T-cell (primary cell): ENCODE results near the gene SYNE2. TPM values are rescaled to one million over a fixed set of nuclear protein-coding genes. Genes with fewer than 3 reads are reported as not detected.

ENCODE experiments used
- ATAC-seq, 4 experiments: fragments of 200-7000 bp in 3 of 4; fragments of 150-1000 bp in 1 of 4; cut with Tn5 transposase; replicated peaks in 1 of 4; 1 replicate in 3 of 4; 2 replicates in 1 of 4; pipeline ENCODE4 v1.10.0; 2021; ENCODE audit warnings: moderate library complexity in 3 of 4, mild to moderate bottlenecking in 2 of 4, moderate number of reproducible peaks in 1 of 4
- CTCF ChIA-PET, 2 donors: fragments of 300-600 bp; sonication (Branson Sonifier 250); formaldehyde crosslinking; loops; one replicate each; lab custom pipeline; 2022; ENCODE audit warnings: antibody characterized with exemption in 2 of 2; lab: Charles Lee
- POLR2A ChIA-PET, 2 donors: fragments of 300-600 bp; sonication (Branson Sonifier 250); formaldehyde crosslinking; loops; one replicate each; lab custom pipeline; 2022; ENCODE audit warnings: antibody characterized with exemption in 2 of 2; lab: Charles Lee
- DNase-seq, 35 experiments: peaks; one replicate each; pipeline versions ENCODE4 v3.0.0 to v3.0.0-alpha.2; 2013 to 2023
- H3K27ac ChIP-seq: one replicate; pipeline ENCODE4 v1.5.1; 2013; ENCODE audit warnings: low read length
- H3K27me3 ChIP-seq, 2 experiments: replicated peaks in 1 of 2; 1 replicate in 1 of 2; 2 replicates in 1 of 2; pipeline versions ENCODE4 v1.6.1 to v1.7.0; 2013; ENCODE audit warnings: low read length in 1 of 2, mixed read lengths in 1 of 2; ENCODE audit not compliant: control insufficient read depth in 2 of 2, insufficient read depth in 2 of 2; ENCODE audit errors: extremely low read depth in 1 of 2
- H3K36me3 ChIP-seq, 2 donors: 1 replicate in 1 of 2; 2 replicates in 1 of 2; pipeline versions ENCODE4 v1.6.1 to v1.7.0; 2013; ENCODE audit warnings: low read length in 1 of 2; ENCODE audit not compliant: control insufficient read depth in 2 of 2, insufficient read depth in 1 of 2; ENCODE audit errors: extremely low read depth in 1 of 2
- H3K4me1 ChIP-seq, 2 experiments: 1 replicate in 1 of 2; 2 replicates in 1 of 2; pipeline versions ENCODE4 v1.6.1 to v1.7.0; 2013; ENCODE audit warnings: low read length in 2 of 2, mixed read lengths in 1 of 2; ENCODE audit not compliant: insufficient read depth in 2 of 2, control insufficient read depth in 1 of 2; ENCODE audit errors: extremely low read depth in 1 of 2
- H3K4me3 ChIP-seq, 2 donors: 1 replicate in 1 of 2; 2 replicates in 1 of 2; pipeline versions ENCODE4 v1.5.1 to v1.7.0; 2013; ENCODE audit warnings: mild to moderate bottlenecking in 2 of 2, low read length in 1 of 2, moderate library complexity in 1 of 2; ENCODE audit not compliant: control insufficient read depth in 1 of 2; ENCODE audit errors: extremely low read depth in 1 of 2
- H3K9me3 ChIP-seq: 2 replicates; pipeline ENCODE4 v1.7.0; 2013
- H3K27ac Mint-ChIP-seq, 2 donors: one replicate each; pipeline ENCODE4 v1.8.0; 2020 to 2021; ENCODE audit warnings: mild to moderate bottlenecking in 2 of 2, mixed read lengths in 2 of 2
- H3K27me3 Mint-ChIP-seq, 2 donors: one replicate each; pipeline ENCODE4 v1.8.0; 2021 to 2022; ENCODE audit warnings: mixed read lengths in 2 of 2
- H3K36me3 Mint-ChIP-seq: one replicate; pipeline ENCODE4 v1.8.0; 2021; ENCODE audit warnings: mixed read lengths
- H3K4me1 Mint-ChIP-seq, 3 donors: one replicate each; pipeline ENCODE4 v1.8.0; 2020 to 2022; ENCODE audit warnings: mixed read lengths in 3 of 3, mild to moderate bottlenecking in 1 of 3
- H3K4me3 Mint-ChIP-seq, 3 donors: one replicate each; pipeline ENCODE4 v1.8.0; 2020 to 2022; ENCODE audit warnings: mild to moderate bottlenecking in 3 of 3, mixed read lengths in 3 of 3, moderate library complexity in 3 of 3
- H3K9me3 Mint-ChIP-seq, 3 donors: one replicate each; pipeline ENCODE4 v1.8.0; 2020 to 2022; ENCODE audit warnings: mixed read lengths in 3 of 3
- WGBS: methylation state at CpG from one replicate; pipeline ENCODE4 v1.1.5; 2013; ENCODE audit warnings: missing lambda C conversion rate; ENCODE audit not compliant: insufficient coverage; 5-methylcytosine and 5-hydroxymethylcytosine counted together
- total RNA-seq, 35 experiments: library from RNA in 6 of 35; stranded (reverse) in 6 of 35; fragments of 120-200 nt in 1 of 35; gene quantifications; one replicate each; pipeline versions ENCODE4 v1.2.1 to v1.2.4 and lab custom pipeline; 2013 to 2026

Gene SYNE2
- total RNA-seq, 5 donors from 2014 or later (not counting 1 experiment from before 2014, with no cell fraction given) = 150 to 321 (median 229) TPM

DNA sequence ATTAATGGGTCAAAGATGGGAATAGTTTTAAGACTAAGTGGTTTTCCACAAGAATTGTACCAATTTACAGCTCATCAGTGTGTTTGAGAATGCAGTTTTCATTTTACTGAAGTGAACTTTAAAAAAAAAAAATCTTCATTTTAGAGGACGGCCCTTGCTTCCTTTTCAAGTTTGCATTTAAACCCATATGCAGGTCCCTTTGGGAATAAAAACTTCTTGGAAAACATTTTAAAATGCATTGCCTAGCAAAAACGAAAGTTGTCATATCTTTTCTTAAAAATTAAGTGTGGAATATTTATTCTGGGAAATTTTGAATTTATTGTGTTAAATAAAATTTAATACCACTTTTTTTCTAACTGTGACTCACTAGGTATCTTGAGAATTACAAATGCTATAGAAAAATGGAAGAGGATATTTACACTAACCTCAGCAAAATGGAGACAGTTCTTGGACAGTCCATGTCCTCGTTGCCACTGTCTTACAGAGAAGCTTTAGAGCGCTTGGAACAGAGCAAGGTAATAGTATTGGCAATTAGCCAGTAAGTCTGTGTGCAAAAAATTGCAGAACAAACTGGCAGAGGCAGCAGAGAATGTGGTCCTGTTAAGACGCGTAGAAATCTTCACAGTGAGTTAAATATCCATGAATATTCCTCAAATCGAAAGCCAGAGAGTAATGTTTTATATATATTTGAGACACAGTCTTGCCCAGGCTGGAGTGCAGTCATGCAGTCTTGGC, 209.7 kb downstream of the SYNE2 start:
- no peaks in the 10 kb centered on the region for H3K27me3 ChIP-seq
- H3K36me3 ChIP-seq = peaks cover 0 to 49% of the 10 kb centered on the region in 2 donors
- Mint-ChIP-seq H3K27me3 (no peaks in the 10 kb centered on the region), H3K9me3 (no peaks in the 10 kb centered on the region), H3K27ac (no peak overlapping the region), H3K4me1 (peaks cover 0 to 5% (median 4%) of the 10 kb centered on the region in 3 donors), H3K36me3 (peaks cover 54% of the 10 kb centered on the region), H3K4me3 (no peak overlapping the region)
- H3K9me3 ChIP-seq = no peaks in the 10 kb centered on the region
- H3K27ac ChIP-seq = no peak overlapping the region
- no peaks in the 10 kb centered on the region for H3K4me1 ChIP-seq
- DNase-seq (no peak), ATAC-seq (no peak)
- H3K4me3 ChIP-seq = no peak overlapping the region
- ChIA-PET CTCF (no interaction called here), POLR2A (no interaction called here)
- 100% methylated on average over 1 of the region's 7 CpGs for WGBS

DNA sequence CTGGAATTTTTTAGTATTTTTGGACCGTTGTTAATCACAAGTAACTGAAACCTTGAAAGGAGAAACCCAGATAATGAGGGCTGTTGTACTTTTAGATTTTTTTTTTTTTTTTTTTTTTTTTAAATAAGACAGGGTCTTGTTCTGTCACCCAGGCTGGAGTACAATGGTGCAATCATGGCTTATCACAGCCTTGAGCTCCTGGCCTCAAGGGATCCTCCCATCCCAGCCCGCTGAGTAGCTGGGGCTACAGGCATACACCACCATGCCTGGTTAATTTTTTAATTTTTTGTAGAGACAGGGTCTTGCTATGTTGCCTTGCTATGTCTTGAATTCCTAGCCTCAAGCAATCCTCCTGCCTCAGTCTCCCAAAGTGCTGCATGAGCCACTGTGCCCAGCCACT, 211.6 kb downstream of the SYNE2 start:
- peaks cover 48% of the 10 kb centered on the region for H3K36me3 Mint-ChIP-seq
- H3K4me3 ChIP-seq = no peak overlapping the region

GRCh38 chr14:64069634-64070359, 217.0 kb downstream of the SYNE2 start:
- Mint-ChIP-seq H3K4me3 (no peak overlapping the region), H3K4me1 (no peaks in the 10 kb centered on the region), H3K27ac (no peak overlapping the region), H3K9me3 (no peaks in the 10 kb centered on the region), H3K36me3 (peaks cover 64% of the 10 kb centered on the region), H3K27me3 (no peaks in the 10 kb centered on the region)
- Histone ChIP-seq H3K4me3 (no peak overlapping the region), H3K27ac (no peak overlapping the region), H3K4me1 (no peaks in the 10 kb centered on the region), H3K9me3 (no peaks in the 10 kb centered on the region), H3K27me3 (no peaks in the 10 kb centered on the region), H3K36me3 (peaks cover 0 to 68% of the 10 kb centered on the region in 2 donors)
- ATAC-seq = no peak
- DNase-seq = no peak
- ChIA-PET CTCF (no interaction called here), POLR2A (no interaction called here)
- WGBS = 85% methylated on average over 4 of the region's 5 CpGs

More for the DNA sequence above, 211.6 kb downstream of the SYNE2 start:
- no peak for DNase-seq
- no peak overlapping the region for H3K27ac Mint-ChIP-seq
- H3K4me1 ChIP-seq = no peaks in the 10 kb centered on the region
- no peaks in the 10 kb centered on the region for H3K27me3 Mint-ChIP-seq
- H3K9me3 ChIP-seq = no peaks in the 10 kb centered on the region
- peaks cover 0 to 54% of the 10 kb centered on the region in 2 donors for H3K36me3 ChIP-seq
- H3K27me3 ChIP-seq = no peaks in the 10 kb centered on the region
- no peaks in the 10 kb centered on the region for H3K9me3 Mint-ChIP-seq
- CTCF ChIA-PET = interaction anchor here in 1 of 2 donors (0.6 kb wide), 1 partner anchor 11 kb away, joined by 11 read pairs; no protein-coding TSS in a partner anchor
- H3K4me3 Mint-ChIP-seq = no peak overlapping the region
- peaks cover 0 to 3% (median 2%) of the 10 kb centered on the region in 3 donors for H3K4me1 Mint-ChIP-seq
- no peak for ATAC-seq
- no peak overlapping the region for H3K27ac ChIP-seq
- POLR2A ChIA-PET = interaction anchor here in 1 of 2 donors (0.7 kb wide), 1 partner anchor 715 kb away, joined by 8 read pairs; no protein-coding TSS in a partner anchor
- WGBS = no CpG with 5 or more reads among the region's 2 CpGs

DNA sequence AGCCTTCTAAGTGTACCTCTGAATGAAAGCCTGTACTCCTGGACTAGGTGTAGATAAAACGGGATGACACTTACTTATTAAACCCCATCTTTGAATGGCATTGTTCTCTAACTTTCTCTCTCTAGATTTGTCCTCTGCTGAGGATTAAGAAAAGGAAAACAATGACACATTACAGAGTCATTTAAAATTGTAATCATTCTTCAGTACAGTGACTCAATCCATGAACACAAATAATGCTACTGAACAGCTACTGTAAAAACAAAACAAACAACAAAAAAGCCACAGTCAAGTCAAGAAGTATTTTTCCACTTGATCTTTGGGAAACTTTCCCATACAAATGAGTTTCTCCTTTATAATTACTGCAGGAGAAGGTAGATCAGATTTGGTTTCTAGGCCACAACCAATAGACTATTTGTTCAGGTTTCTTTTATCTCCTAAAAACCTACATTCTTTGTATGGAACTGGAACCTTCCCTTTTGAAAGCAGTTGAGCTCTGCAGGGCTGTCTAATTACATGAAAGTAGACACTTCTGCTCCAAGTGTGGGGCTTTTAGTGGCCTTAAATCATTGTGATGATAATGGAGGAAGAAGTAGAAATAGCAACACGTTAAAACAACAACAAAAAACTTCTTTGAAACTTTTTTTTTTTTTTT, 222.3 kb downstream of the SYNE2 start:
- ChIA-PET CTCF (interaction anchor here in 1 of 2 donors (0.7 to 0.9 kb wide), 2 partner anchors 10 to 167 kb away, joined by 5 to 11 read pairs; no protein-coding TSS in a partner anchor), POLR2A (interaction anchor here in 1 of 2 donors (0.6 kb wide), 1 partner anchor 199 kb away, joined by 3 read pairs; no protein-coding TSS in a partner anchor)
- ATAC-seq (no peak), DNase-seq (no peak)
- no peaks in the 10 kb centered on the region for H3K9me3 Mint-ChIP-seq
- no CpG with 5 or more reads among the region's 2 CpGs for WGBS
- Histone ChIP-seq H3K4me3 (no peak overlapping the region), H3K9me3 (no peaks in the 10 kb centered on the region), H3K36me3 (peaks cover 0 to 73% of the 10 kb centered on the region in 2 donors), H3K27me3 (no peaks in the 10 kb centered on the region), H3K27ac (no peak overlapping the region), H3K4me1 (no peaks in the 10 kb centered on the region)
- H3K4me3 Mint-ChIP-seq = no peak overlapping the region
- H3K4me1 Mint-ChIP-seq = no peaks in the 10 kb centered on the region
- no peaks in the 10 kb centered on the region for H3K27me3 Mint-ChIP-seq
- H3K36me3 Mint-ChIP-seq = peaks cover 73% of the 10 kb centered on the region
- H3K27ac Mint-ChIP-seq = no peak overlapping the region

DNA sequence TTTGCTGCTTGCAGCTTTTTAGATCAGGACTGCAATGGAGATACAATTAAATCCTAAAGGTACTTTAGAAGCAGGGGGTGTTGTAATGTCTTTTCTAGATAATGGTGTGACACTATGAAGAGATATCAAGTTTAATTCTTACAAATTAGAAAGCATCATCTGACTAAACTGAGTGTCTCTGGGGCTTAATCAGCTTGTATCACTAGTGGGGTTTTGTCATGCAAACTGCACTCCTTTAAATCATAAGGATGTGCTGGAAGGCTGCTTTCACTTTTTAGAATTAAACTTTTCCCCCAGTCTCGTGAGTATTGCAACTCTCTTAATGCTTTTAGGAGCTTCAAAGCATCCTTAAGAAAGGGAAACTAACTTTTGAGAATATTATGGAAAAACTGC, 222.8 kb downstream of the SYNE2 start:
- no peaks in the 10 kb centered on the region for H3K27me3 ChIP-seq
- no peak overlapping the region for H3K27ac Mint-ChIP-seq
- H3K27me3 Mint-ChIP-seq = no peaks in the 10 kb centered on the region
- no peak overlapping the region for H3K4me3 Mint-ChIP-seq
- no peak for DNase-seq
- peaks cover 77% of the 10 kb centered on the region for H3K36me3 Mint-ChIP-seq
- H3K4me3 ChIP-seq = no peak overlapping the region
- H3K9me3 Mint-ChIP-seq = no peaks in the 10 kb centered on the region
- ATAC-seq = no peak
- H3K4me1 Mint-ChIP-seq = no peaks in the 10 kb centered on the region
- peaks cover 0 to 74% of the 10 kb centered on the region in 2 donors for H3K36me3 ChIP-seq
- CTCF ChIA-PET = interaction anchor here in 1 of 2 donors (0.6 to 0.9 kb wide), 3 partner anchors 11 to 359 kb away, joined by 3 to 11 read pairs (median 5); no protein-coding TSS in a partner anchor
- H3K9me3 ChIP-seq = no peaks in the 10 kb centered on the region
- H3K4me1 ChIP-seq = no peaks in the 10 kb centered on the region
- WGBS = no CpG with 5 or more reads among the region's 1 CpG
- no peak overlapping the region for H3K27ac ChIP-seq
- POLR2A ChIA-PET = interaction anchor here in 1 of 2 donors (0.6 kb wide), 1 partner anchor 199 kb away, joined by 3 read pairs; no protein-coding TSS in a partner anchor

DNA sequence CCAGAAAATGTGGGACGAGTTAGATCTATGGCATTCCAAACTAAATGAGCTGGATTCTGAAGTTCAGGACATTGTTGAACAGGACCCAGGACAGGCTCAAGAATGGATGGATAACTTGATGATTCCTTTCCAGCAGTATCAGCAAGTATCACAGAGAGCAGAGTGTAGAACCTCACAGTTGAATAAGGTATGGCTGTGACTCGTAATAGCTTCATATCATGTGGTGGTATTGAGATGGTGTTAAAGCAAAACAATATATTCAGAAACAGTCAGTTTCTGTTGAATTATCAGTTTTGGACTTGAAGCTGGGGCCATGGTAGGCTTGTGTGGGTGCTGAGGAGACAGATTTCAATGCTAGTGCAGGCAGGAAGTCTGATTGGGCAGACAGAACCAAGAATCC, 227.6 kb downstream of the SYNE2 start:
- Mint-ChIP-seq H3K36me3 (peaks cover 65% of the 10 kb centered on the region), H3K4me1 (no peaks in the 10 kb centered on the region), H3K27me3 (no peaks in the 10 kb centered on the region), H3K27ac (no peak overlapping the region), H3K9me3 (no peaks in the 10 kb centered on the region), H3K4me3 (no peak overlapping the region)
- no peak overlapping the region for H3K27ac ChIP-seq
- H3K4me1 ChIP-seq = no peaks in the 10 kb centered on the region
- 83% methylated on average over 1 of the region's 2 CpGs for WGBS
- H3K36me3 ChIP-seq = peaks cover 3 to 74% of the 10 kb centered on the region in 2 donors
- H3K9me3 ChIP-seq = no peaks in the 10 kb centered on the region
- H3K27me3 ChIP-seq = no peaks in the 10 kb centered on the region
- ChIA-PET POLR2A (no interaction called here), CTCF (interaction anchor here in 1 of 2 donors (0.5 kb wide), 1 partner anchor 1990 kb away, joined by 3 read pairs; no protein-coding TSS in a partner anchor)
- ATAC-seq = no peak
- H3K4me3 ChIP-seq = no peak overlapping the region
- no peak for DNase-seq
